HG02981 (cell line): ENCODE data around the gene CD320.

ENCODE experiments used
- ATAC-seq: cut with Tn5 transposase; IDR thresholded peaks from one replicate; pipeline ENCODE4 v1.9.1; 2021; ENCODE audit warnings: mild to moderate bottlenecking, moderate library complexity; ENCODE audit not compliant: unreplicated experiment

CD320 gene

GRCh38 chr19:8255426-8256125, 52.6 kb downstream of the CD320 start:
- no peak for ATAC-seq

DNA sequence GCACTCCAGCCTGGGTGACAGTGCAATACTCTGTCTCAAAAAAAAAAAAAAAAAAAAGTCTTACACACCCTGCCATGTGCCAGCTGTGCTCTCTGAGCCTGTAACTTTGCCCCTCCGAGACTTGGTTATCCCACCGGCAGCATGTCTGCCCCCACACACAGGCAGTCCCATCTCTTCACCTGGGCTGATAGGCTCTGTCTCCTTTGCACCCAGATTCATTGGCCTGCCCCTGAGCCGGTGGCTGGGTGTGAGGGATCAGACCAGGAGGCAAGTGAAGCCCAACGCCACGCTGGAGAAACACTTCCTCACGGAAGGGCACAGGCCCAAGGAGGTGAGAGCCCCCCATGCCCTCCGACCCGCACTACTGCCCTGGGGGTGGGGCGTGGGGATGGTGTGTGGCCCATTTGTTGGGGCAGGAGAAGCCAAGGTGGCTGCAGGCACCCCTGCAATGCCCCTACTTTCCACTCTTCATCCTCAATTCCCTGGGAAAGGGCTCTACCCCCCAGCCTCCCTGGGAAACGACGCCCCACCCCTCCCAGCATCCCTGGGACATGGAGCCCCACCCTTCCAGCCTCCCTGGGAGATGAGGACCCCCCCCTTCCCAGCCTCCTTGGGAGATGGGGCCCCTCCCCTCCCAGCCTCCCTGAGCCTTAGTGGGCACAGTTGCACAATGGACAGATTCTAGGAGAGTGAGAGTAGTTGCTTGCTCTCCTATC, 53.7 kb downstream of the CD320 start:
- no peak for ATAC-seq

DNA sequence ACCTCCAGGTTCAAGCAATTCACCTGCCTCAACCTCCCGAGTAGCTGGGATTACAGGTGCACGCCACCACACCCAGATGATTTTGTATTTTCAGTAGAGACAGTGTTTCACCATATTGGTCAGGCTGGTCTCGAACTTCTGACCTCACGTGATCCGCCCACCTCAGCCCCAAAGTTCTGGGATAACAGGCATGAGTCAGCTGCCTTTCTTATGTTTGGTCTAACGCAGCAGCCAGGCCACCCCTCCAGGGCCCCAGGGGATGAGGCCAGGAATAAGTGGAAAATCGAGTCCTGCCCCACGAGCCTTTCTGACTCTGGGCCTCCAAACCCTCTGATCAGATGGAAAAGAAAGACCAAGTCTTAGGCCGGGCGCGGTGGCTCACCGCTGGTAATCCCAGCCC, 54.5 kb downstream of the CD320 start:
- ATAC-seq = no peak

- no peak for ATAC-seq
Measured at GRCh38 chr19:8252922-8253589, 55.1 kb downstream of the CD320 start.
